OCI-M1 (cell line): Measurements from ENCODE around the gene TEN1.

Experiments
- DNase-seq: peaks from one replicate; lab custom pipeline; 2025; lab: John Stamatoyannopoulos, UW

TEN1 gene

DNA sequence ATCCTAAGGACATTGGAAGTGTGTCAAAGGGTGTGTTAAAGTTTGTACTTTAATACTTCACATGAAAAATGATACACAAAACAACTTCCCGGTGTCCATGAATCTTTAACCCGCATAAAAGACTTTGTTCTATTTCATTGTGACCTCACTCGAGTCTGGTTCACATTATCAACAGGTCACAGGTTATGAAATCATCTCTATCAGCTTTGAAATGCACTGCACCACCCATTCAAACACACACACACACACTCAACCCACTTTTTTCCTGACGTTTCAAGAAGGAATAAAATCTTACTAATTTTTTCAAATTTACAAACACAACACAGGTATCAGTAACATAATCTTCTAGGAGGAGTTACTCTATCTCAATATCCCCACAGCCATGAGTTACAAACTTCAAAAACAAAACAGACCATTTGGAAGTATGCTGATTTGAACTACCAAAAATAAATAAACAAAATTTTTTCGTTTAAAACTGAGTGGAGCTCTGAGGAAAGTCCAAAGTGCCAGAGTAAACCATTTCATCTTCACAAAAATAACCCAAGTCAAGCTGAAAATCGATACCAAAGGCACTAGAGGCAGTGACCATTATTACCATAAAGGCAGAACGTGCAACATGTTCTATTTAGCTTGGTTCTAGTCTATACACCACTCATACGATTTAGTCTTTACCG is 2.7 kb upstream of the TEN1 start:
- peak; percentile 82 for DNase-seq

GRCh38 chr17:75979705-75980187 is 706 bp downstream of the TEN1 start:
- DNase-seq: no peak

GRCh38 chr17:75980188-75981018 is 1.4 kb downstream of the TEN1 start:
- DNase-seq: no peak

- no peak for DNase-seq
Measured at GRCh38 chr17:75981019-75981615, 2.1 kb downstream of the TEN1 start.

- peak; percentile 81 for DNase-seq
Measured at GRCh38 chr17:75983501-75984181, 4.6 kb downstream of the TEN1 start.

DNA sequence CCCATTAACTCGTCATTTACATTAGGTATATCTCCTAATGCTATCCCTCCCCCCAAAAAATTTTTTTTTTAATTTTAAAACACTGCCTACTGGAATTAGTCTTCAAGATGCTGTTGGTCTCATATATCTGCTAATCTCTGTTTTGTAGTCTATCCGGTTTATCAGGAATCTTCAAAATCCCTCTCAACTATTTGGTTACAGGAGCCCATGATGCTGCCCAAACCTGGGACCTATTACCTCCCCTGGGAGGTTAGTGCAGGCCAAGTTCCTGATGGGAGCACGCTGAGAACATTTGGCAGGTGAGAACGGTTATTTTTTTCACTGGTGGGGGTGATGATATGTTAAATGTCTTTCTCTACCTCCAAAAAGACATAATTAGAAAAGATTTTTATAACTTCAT is 6.9 kb downstream of the TEN1 start:
- no peak for DNase-seq

GRCh38 chr17:75987041-75987440 is 8.0 kb downstream of the TEN1 start:
- no peak for DNase-seq

- no peak for DNase-seq
Measured at GRCh38 chr17:75991396-75991795, 12.4 kb downstream of the TEN1 start.

DNA sequence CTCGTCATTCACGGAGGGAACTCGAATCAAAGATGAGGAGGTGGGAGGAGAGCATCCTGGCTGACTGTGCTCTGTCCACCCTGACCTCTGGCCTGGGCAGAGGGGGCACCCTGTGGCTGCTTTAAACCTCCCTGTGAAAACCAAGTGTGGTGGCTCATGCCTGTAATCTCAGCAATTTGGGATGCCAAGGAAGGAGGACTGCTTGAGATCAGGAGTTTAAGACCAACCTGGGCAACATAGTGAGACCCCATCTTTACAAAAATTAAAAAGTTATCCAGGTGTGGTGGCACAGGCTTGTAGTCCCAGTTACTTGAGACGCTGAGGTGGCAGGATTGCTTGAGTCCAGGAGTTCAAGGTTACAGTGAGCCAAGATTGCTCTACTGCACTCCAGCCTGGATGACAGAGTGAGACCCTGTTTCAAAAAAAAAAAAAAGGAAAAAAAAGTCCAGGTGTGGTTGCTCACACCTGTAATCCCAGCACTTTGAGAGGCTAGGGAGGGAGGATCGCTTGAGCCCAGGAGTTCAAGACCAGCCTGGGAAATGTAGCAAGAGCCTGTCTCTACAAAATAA is 15.8 kb downstream of the TEN1 start:
- no peak for DNase-seq

GRCh38 chr17:75995385-75995925 is 16.4 kb downstream of the TEN1 start:
- no peak for DNase-seq

DNA sequence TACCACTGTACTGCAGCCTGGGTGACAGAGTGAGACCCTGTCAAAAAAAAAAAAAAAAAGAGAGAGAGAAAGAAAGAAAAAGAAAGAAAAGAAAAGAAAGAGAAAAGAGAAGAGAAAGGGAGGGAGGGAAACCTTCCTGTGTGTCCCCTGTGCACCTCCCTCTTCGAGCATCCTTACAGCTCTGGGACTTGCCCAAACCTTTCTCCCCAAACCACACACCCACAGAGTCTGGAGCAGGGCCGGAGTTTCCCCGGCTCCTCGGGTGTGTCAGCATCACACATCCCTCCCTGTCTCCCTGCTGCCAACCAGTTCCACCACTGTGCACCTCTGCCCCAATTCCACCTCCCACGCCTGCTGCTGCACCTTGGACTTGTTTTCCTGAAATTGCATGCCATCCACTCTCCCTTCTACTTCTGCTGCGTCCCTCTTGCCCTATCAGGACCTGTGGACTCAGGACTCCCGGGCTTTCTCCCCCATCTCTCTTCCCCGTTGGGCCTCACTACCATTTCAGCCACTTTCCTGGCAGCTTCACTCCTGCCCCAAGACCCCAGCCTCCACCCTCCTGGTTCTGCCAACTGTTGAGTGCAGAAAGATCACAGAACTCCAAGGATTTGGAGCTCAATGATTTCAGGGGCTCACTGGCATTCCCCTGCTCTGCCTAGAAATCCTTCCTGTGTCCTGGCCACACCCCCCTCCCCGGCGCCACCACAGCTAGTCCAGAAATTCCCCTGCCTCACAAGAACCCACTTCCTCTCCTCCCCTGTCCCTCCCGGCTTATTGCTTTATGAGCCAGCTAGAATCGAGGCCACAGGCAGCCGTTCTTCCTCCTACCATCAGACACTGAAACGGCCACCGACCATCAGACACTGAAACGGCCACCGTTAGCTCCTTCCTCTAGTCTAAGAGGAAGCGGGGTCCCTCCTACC is 17.9 kb downstream of the TEN1 start:
- DNase-seq: peak; percentile 83

GRCh38 chr17:75998327-75998795 is 19.3 kb downstream of the TEN1 start:
- DNase-seq: no peak

DNA sequence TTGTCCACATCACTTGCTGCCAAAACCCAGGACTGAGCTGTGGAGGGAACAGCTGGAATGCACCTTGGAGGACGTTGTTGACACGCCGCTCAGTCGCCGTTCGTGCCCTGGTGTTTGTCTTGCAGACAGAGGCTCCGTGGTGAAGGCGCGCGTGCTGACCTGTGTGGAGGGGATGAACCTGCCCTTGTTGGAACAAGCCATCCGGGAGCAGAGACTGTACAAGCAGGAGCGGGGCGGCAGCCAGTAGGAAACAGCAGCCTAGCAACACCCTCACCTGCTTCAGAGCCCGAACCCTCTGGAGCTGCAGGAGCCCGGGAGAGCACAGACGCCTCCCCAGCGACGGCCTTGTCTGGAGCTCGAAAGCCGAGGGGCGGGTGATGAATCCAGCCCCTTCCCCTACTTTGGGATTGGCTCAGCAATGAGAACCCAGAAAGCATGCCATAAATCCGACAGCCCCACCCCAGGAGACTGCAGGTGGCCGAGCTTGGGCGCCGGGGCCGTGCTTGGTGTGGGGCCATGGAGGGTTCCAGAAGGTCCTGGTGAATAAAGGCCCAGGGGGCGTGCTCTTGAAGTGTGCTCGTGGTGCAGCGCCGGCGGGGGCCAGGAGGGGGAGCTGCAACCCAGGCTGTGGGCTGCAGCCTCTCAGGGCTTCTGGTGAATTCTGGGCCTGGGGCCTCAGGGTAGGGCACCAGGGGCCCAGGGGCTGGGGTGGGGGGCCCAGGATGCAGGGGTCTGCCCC is 21.1 kb downstream of the TEN1 start:
- peak; percentile 71 for DNase-seq

DNA sequence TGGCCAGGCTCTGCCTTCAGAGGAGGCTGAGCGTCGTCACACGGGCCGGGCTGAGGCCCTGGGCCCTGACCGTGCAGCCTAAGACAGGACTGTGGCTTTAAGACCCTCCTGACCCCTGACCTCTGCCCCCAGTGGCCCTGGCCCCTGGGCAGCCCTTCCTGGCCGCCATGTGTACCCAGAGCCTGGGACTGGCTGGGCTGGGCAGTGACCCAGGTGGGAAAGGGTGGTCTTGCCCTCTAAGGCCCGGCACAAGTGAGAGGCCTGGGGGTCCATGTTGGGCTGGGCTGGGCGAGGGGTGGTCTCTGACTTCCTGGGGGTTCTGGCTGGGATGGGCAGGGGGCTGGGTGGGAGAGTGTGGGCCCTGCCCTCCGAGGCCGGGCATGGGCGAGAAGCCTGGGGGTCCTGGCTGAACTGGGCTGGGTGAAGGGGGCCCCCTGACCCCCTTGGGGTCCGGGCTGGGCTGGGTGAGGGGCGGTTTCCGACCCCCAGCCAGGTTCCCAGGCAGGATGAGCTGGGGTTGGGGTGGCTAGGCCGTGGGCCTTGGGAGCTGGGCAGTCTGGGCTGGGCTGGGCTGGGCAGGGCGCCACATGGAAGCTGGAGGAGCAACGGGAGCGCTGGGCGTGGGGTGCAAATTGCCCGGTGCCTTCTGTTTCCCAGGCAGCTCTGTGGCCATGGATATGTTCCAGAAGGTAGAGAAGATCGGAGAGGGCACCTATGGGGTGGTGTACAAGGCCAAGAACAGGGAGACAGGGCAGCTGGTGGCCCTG is 21.9 kb downstream of the TEN1 start, which contains the start of gene CDK3:
Gene CDK3, plus strand, starts transcription at position 101 of the 767 bp plus-strand sequence. Its CDS starts 571 bp downstream, at position 672.
- DNase-seq: no peak

GRCh38 chr17:76002100-76002499 is 23.1 kb downstream of the TEN1 start:
- DNase-seq: no peak

- DNase-seq: no peak
Measured at GRCh38 chr17:76003915-76004314, 24.9 kb downstream of the TEN1 start.

DNA sequence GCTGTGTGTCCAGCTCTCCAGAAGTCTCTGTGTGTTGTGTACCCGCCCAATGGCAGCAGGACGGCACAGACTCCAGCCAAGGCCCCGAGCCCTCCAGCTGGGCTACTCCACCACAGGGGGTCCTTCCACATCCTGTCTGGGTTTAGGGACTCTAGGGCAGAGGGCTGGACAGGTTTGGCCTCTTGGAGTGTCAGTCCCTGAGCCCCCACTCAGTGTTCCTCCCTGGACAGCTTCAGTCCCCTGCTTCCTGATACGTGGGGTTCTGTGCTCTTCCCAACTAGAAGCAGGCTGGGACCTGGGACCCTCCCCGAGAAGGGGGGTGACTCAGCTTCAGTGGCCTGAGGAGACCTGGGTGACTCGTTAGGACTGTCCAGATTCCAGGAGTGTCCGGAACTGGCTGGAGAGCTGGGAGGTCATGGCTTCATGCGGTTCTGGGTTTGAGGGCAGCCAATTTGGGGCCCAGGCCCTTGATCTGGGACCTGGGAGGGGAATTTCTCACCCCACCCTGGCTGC is 25.8 kb downstream of the TEN1 start:
- no peak for DNase-seq
